NCI-H2171 treated with DMSO at 0.1 percent for 48 hours (cell line): Measurements from ENCODE around the gene HTR2A.

Experiments used
- DNase-seq: peaks from one replicate; lab custom pipeline; 2025; lab: John Stamatoyannopoulos, UW

The HTR2A gene

GRCh38 chr13:46868091-46868490 lies 28.8 kb downstream of the HTR2A start:
- DNase-seq = no peak

- no peak for DNase-seq
Measured at GRCh38 chr13:46866150-46866549, 30.7 kb downstream of the HTR2A start.

- DNase-seq = no peak
Measured at GRCh38 chr13:46864941-46865340, 31.9 kb downstream of the HTR2A start.

GRCh38 chr13:46861959-46862358 lies 34.9 kb downstream of the HTR2A start:
- no peak for DNase-seq

GRCh38 chr13:46860722-46861121 lies 36.1 kb downstream of the HTR2A start:
- no peak for DNase-seq

- DNase-seq = no peak
Measured at GRCh38 chr13:46858776-46859175, 38.1 kb downstream of the HTR2A start.

- DNase-seq = no peak
Measured at GRCh38 chr13:46858163-46858562, 38.7 kb downstream of the HTR2A start.

GRCh38 chr13:46855664-46856063 lies 41.2 kb downstream of the HTR2A start:
- no peak for DNase-seq

- no peak for DNase-seq
Measured at GRCh38 chr13:46855166-46855565, 41.7 kb downstream of the HTR2A start.

- no peak for DNase-seq
Measured at GRCh38 chr13:46852168-46852567, 44.7 kb downstream of the HTR2A start.

GRCh38 chr13:46850214-46850613 lies 46.6 kb downstream of the HTR2A start:
- DNase-seq = no peak

- DNase-seq = no peak
Measured at GRCh38 chr13:46846726-46847125, 50.1 kb downstream of the HTR2A start.

GRCh38 chr13:46845146-46845545 lies 51.7 kb downstream of the HTR2A start:
- DNase-seq = no peak

- no peak for DNase-seq
Measured at GRCh38 chr13:46844431-46844830, 52.4 kb downstream of the HTR2A start.

GRCh38 chr13:46839399-46839798 lies 57.5 kb downstream of the HTR2A start:
- no peak for DNase-seq

- DNase-seq = no peak
Measured at GRCh38 chr13:46834657-46835056, 62.2 kb downstream of the HTR2A start.

- peak; percentile 38 for DNase-seq
Measured at GRCh38 chr13:46831588-46832194, 65.2 kb downstream of the HTR2A start.

- no peak for DNase-seq
Measured at GRCh38 chr13:46830405-46831005, 66.3 kb downstream of the HTR2A start.

GRCh38 chr13:46822551-46822950 lies 74.3 kb downstream of the HTR2A start:
- no peak for DNase-seq

GRCh38 chr13:46817838-46818476 lies 78.9 kb downstream of the HTR2A start:
- DNase-seq = no peak

- no peak for DNase-seq
Measured at GRCh38 chr13:46817095-46817494, 79.8 kb downstream of the HTR2A start.

- DNase-seq = no peak
Measured at GRCh38 chr13:46816371-46816770, 80.5 kb downstream of the HTR2A start.

GRCh38 chr13:46812301-46812797 lies 84.5 kb downstream of the HTR2A start:
- no peak for DNase-seq
